GM19240 (cell line): ENCODE results near the gene USP3.
A peak's percentile ranks its signal among the peaks of the same experiment; 100 is the strongest.

ENCODE experiments used
- DNase-seq: peaks from one replicate; pipeline ENCODE4 v3.0.0; 2011; ENCODE audit warnings: low spot score; ENCODE audit not compliant: insufficient read length

Gene USP3

DNA sequence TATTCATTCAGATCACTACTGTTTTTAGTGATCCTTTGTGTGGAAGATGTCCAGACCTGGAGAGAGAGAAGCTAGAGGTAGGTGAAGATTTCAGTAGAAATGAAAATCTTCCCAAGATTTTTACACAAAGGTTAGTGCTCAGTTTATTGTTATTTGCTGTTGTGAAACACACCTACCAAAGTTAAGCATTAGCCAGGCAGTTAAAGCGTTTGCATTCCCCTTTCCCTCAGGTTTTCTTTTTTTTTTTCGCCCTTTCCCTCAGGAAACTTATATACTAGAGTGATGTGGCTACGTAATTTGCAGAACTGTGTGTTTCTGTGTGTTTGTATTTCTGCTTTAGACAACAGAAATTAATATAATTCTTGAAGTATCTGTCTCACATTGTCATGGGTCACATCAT lies 34.5 kb downstream of the USP3 start:
- no peak for DNase-seq

DNA sequence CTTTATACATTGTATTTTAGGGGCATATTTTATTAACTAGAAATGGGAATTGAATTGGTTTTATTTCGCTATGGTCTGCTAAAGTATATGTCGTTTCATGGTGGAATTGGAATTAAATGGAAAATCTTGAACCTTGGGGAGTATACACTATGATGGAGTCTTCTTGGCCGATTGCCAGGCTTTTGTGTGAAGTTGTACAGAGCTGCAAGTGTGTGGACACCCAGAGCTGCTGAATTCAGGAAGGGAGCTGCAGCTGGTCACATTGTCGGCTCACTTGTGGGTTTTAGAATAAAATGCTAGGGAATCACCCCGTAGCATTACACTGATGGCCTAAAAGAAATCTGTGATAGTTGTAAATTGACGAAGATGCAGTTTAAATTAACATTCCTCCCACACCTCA lies 35.1 kb downstream of the USP3 start:
- DNase-seq = no peak

DNA sequence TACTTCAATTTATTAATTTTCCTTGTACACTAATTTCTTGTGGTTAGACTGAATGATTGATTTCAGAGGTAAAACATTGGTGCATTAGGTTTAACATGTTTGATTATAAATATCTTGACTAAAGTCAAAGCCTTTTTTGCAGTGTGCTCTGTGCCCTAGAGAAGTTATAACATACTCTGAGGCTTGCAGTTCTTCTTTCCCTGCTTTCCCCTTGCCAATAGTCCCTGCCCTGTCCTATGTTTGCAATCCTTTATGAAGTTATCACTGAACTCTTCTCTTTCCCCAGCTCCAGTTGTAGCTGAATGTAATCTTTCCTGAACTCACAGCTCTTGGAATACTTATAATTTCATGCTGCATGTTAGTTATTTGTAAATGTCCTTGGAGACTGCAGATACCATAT lies 35.6 kb downstream of the USP3 start:
- no peak for DNase-seq

DNA sequence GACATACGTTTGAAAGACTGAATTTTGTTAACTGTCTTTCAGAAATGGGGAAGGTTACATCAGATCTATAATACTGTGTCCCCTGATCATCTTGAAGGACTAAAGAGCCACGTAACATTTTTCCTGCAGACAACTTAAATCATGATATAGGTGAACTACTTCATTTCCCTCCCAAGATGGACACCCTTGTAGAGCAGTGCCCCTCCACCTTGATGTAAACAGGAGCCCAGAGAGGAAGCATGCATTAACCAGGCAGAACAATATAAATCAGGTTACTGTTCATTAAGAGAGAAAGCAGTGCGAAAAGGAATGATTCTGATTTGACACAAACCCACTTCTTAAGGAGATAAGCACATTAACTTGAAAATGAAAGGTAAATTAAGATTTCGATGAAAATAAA lies 36.1 kb downstream of the USP3 start:
- no peak for DNase-seq

DNA sequence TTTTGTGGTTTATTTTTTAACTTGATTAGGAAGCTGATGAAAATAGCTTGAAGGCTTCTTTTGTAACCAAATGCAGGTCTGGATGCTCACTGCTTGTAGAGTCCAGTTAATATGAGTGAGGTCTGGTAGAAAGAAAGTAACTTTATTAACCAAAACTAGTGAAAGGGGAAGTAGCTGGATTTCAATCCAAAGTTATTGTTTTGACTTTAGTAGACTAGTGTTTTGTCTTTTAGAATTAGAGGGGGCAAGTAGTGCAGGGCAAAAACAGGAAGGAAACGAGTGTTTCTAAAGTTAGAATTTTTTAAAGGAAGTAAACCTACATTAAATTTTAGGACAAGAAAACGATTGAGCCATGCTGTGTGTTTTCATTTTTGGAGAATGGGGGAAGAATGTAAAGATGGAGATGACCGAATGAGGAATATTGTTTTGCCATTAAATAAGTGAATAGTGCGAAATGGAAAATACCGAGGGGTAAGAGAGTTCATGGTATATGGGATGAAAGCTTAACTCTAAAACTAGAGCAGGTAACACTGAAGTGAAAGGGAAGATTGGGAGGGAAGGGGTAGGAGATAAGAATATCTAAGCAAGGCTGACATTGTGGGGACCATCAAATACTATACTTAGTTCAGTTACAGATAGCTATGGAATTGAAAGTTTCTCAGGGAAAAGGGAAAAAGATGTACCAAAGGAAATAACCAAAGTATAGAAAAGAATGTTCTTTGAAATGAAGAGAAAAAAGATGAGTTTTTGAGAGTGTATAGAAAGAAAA lies 40.0 kb downstream of the USP3 start:
- no peak for DNase-seq

DNA sequence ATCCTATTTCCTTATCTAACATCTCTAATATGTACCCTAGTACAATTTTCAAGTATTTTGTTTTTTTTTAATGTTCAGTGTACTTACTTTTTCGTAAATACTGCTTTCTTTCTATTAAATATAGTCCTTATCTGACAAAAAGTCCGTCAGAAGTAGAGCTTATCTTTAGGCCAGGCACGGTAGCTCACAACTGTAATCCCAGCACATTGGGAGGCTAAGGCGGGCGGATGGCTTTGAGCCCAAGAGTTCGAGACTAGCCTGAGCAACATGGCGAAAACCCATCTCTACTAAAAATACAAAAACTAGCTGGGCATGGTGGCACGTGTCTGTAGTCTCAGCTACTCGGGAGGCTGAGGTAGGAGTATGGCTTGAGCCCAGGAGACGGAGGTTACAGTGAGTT lies 41.1 kb downstream of the USP3 start:
- DNase-seq = no peak

DNA sequence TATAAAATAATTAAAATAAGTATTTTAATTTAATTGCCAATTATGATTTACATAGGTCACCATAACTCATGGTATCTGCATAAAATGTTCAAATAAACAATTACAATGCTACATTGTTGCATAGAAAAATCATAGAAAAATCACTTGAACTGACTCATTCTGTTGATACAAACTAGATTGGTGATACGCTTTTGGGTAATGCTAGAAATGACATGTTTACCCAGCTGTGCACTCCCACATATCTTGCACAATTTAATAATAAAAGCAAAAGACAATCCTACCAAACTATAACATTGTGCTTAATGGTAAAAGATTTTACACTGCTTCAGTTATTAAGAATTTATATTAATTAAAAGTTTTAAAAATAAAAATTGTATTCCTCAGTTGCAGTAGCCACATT lies 47.0 kb downstream of the USP3 start:
- no peak for DNase-seq

DNA sequence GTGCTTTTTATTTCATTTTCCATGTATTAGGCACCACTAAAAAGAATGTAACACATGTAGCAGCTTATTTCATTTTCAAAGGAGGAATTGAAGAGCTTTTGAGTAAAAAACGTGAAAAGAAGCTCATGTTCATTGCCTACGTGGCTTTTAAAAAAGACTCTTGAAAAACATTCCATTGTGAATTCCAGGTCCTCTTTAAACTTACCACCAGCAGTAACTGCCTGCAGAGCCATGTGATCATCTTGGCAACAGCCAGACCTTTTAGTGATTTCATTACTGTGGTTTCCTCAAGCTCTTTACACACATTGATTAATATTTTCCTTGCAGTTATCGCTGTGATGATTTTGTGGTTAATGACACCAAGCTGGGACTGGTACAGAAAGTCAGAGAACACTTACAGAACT lies 49.0 kb downstream of the USP3 start:
- no peak for DNase-seq

DNA sequence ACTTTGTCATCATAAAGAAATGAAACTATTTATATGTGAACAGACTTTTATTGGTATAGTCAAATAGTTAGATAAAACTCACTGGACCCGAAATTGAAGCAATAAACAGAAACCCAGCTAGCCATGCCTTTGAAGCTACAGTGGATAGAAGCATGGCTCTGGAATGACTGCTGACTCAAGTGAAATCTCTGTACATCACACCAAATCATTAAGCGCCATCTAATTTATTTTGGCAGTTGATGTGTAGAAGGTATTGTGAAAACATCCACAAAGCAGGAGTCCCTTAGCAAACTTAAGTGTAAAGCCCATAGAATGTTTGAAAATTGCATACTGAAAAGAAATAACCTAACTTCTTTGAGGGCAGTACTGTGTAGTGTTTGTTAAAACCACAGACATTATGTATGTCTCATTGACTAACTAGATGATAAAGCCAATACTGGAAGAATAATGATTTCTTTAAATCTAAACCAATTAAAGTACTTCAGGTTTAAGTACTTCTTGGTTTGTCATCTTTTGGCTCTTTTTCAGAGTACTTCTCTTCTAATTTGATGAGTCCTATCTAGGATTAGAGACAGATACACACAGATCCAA lies 50.0 kb downstream of the USP3 start:
- DNase-seq = no peak

DNA sequence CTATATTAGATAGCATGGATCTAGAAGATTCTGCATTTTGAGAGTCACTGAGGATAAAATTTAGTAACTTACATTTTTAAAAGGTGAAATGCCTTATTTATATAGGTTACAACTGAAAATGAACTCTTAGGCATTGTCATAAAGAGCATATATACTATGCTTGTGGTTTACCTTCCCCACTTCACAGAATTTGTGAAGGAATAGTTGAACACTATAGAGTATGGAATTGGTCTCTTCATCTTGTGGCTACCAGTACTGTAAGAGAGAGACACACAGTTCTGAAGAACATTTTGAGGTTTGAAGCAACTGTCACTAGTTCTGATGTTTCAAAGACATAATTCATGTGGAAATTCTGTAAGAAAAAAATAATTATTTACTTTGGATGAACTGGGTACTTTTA lies 51.1 kb downstream of the USP3 start:
- DNase-seq = no peak

DNA sequence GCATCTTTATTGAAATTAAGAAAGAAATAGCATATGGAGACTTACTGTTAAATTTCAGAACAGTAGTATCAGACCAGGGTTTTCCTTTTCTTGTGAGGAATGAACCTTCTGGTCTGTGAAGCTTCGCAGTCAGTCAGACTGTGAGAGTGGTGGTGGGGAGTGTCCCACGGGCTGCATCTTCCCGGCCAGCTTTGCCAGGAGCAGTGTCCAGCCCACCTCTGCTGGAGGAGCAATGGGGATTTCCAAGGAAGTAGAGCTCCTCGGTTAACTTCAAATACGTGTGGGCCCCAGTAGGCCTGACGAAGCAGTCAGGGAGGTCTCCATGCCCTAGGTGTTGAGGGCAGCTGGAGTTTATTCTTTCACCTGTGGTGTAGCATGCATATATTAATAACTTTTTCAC lies 51.9 kb downstream of the USP3 start:
- no peak for DNase-seq

DNA sequence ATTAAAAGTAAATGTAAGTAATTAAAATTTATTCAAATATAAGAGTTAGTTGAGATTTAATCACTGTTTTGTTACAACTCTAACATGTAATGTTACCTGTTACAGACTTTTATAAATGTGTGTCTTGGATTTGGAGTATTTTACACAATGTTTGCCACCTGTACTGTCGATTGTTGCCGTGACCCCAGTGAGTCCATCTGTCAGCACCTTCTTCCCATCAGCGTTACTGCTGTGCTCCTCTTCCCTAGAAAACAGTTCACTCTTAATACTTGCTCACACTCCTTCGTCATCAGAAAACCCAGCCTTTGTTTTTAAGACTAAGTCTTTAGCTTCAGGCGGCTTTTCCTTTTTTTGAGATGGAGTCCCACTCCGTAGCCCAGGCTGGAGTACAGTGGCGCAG lies 52.3 kb downstream of the USP3 start:
- no peak for DNase-seq

DNA sequence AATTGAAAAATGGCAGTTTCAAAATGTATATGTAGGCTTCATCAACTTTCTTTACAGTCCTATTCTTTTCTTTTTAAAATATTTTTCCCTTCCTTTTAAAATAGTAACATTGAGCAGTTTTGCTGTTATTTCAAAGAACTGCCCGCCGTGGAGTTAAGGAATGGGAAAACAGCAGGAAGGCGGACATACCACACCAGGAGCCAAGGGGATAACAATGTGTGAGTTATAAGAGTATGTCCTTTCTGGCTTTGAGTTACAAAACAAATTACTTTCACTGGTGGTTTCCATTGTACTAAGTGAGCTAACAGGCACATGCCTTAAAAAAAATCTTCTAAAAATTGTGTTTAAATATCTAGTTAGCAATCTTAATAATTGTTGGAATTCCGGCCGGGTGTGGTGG lies 55.4 kb downstream of the USP3 start:
- DNase-seq = no peak

DNA sequence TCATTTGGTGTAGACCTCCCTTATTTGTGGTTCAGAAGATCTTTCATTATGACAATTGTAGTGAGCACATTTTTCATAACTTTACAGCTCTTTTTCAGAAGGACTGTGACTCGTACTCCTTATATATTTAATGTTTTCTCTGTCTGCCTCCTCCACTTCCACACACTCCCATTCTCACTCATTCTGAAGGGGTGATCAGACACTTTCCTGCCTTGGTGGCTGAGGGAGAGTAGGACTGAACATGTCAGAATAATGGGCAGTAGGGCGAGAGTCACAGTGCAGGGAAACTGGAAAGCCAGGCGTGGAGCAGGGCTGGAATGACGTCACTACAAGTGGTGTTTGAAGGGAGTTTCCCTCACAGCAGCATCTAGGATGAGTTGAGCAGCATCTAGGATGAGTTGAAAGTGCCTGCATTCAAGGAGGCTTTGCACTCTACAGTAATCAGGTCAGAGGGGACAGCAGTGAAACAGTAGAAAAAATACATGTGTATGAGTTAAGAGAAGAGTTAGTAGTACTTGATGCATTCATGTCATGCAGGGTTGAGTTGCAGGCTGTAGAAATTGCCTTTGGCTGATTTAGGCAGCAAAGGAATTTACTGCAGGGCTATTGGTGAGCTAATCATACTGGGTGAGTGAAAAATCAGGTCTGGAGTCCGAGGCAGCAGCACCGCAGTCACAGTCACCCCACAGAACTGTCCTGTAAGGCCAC lies 56.5 kb downstream of the USP3 start:
- DNase-seq = peak; percentile 9

DNA sequence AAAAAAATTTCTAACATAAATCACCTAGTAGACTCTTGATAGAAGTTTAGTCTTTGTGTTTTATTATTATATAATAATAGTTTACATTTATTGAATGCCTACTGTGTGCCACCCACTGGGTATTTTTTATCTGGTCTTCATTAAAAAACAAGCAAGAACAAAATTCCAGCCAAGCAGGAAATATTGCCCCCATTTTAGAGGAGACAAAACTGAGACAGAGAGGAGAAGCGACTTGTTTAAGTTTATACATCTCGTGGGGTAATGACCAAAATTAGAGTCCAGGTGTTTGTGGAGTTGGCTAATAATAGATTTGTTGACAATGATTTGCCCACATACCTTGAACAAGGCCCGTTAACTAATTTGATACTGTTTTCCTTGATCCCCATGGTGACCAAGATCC lies 59.7 kb downstream of the USP3 start:
- DNase-seq = no peak

DNA sequence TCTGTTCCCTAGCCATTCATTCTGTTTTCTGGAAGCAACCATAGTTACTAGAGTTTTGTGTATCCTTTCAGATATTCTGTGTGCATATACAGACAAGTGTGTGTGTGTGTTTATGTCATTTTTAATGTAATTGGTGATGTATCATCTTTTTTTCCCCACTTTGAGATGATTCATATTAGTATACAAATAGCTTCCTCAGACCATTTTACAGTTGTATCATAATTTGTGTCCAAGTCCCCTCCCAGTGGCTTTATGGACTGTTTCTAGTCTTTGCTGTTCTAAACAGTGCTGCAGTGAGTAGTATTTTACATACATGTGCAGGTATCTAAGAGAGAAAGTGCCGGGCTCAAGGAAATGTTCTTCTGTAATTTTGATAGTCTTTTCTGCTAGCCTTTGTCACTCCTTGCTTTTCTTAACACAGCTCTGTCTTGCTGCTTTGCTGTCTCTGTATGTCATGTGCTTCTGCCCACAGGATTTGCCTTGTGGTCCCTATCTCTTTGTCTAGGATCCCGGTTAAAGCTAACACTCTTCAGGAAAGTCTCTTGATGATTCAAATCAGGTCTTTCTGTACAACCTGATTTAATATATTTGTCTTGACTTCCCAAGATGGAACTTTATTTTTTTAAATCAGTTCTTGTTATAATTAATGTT lies 61.3 kb downstream of the USP3 start:
- no peak for DNase-seq

DNA sequence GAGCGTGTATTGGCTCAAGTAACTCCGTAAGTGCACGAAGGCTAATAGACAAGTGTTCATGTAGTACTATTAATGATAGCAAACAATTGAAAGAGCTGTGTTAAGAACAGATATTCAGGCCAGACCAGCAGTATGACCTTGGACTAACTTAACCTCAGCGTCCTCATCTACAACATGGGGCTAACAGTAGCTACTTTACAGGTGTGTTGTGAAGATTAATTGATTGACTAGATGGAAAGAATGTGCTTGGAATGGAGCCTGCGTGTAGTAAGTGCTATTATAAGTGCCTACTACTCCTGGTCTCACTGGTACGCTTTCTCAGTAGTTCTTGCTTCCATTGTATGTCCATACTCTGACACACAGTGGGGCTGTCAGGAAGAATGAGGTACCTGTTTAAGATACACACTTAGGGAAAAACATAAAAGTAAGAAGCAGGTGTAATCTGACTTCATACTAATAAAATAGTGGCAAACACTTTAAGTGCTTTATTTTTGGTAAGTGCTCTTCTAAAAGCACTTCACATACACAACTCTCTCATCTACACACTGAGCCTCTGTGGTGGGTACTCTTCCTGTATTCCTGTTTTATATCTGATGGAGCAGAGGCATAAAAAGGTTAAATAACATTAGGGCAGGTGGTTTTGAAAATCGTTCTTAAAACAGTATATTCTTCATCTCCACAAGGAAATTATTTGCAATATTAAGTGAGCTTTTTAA lies 68.5 kb downstream of the USP3 start:
- no peak for DNase-seq

DNA sequence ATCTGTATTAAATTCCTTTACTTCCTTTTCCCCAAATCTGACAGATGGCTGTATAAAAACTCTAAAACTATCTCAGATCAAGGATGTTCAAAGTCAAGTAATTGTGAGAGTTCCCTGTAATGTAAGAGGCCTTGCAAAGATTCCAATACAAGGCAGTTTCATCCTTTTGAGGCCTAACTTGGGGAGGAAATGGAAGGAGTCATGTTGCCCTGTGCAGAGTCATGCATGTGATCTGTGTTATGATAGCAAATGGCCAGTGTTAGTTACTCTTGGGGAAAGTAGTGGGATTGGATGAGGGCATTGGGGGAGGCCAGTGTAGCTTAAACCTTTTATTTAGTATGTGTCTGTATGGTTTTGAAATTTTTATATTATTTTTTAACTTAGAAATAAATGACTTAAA lies 69.1 kb downstream of the USP3 start:
- DNase-seq = no peak

DNA sequence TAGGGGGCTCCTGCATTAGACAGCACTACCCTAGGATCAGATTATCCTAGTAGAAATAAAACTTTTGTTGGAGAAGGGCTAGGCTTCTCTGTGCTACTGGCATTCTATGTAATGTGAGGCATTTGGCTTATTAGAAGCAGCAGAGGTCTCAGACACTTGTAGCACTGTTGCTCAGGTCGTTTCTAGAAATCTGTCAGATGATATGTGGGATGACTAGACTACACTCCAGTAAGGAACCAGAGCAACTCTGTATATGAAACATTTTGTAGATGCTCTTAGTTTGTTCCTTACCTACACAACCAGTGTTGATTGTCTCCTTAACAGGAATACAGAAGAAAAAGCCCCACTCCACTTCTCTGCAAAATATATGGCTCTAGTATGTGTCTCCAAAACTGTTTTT lies 70.9 kb downstream of the USP3 start:
- DNase-seq = no peak

DNA sequence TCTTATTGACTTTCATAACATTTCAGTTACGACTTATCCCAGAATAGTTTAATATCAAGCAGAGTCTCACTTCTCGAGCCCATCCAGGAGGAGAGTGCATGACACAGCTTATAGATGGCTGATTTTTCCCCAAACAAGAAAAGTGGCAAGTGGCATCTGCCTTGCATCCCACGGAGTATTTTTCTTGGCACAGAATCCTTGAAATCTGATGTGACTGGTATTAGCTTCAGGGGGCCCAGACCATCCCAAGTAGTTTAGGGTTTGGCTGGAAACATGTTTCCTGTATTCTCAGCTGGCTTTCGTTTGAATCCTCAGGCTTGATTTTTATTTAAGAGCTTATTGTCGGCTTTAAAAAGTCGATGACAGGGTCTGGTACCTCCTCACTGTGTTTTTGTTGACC lies 72.0 kb downstream of the USP3 start:
- no peak for DNase-seq

DNA sequence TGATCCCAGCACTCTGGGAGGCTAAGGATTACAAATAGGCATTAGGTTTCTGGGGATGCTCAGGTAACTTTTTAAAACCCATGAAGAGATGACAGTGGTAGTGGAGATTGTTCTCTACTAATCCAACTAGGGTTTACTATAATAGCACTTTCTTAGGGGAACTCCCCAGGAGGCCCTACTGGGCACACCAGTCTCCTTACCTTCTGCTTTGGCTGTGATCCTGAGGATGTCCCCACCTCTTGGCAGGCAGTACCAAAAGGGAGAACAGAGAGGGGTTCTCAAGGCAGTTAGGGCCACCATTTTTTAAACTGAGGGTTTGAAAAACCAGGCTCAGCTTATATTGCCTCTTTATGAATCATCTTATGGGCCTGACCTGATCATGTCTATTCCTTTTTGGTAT lies 77.8 kb downstream of the USP3 start:
- DNase-seq = no peak
